OCI-LY3 (cell line): ENCODE results near the gene LRRC46.

Experiments
- H2AFZ ChIP-seq: fragments of 200-600, 300-600 bp; shearing (Covaris generic); 2 replicates; pipeline ENCODE4 v1.6.0; 2014; ENCODE audit warnings: antibody characterized with exemption, low read depth, low read length
- H3K27ac ChIP-seq: fragments of 200-600, 300-600 bp; sonication (generic); 2 replicates; pipeline ENCODE4 v1.5.1; 2014; ENCODE audit warnings: mild to moderate bottlenecking, low read length, moderate library complexity, mixed read lengths
- H3K27me3 ChIP-seq: fragments of 200-600, 300-600 bp; sonication (generic); 2 replicates; pipeline ENCODE4 v1.6.1; 2014; ENCODE audit warnings: low read depth, low read length, mixed read lengths
- H3K36me3 ChIP-seq: fragments of 200-600, 300-600 bp; sonication (generic); replicated peaks from 2 replicates; pipeline ENCODE3; 2014; ENCODE audit warnings: low read depth, low read length, mixed read lengths
- H3K4me1 ChIP-seq: fragments of 300-600, 200-600 bp; sonication (generic); 2 replicates; pipeline ENCODE4 v1.6.1; 2014; ENCODE audit warnings: low read length, mixed read lengths
- H3K4me2 ChIP-seq: fragments of 200-600, 300-600 bp; sonication (generic); 2 replicates; pipeline ENCODE4 v1.6.1; 2014; ENCODE audit warnings: low read length, mixed read lengths
- H3K4me3 ChIP-seq: fragments of 300-600, 200-600 bp; sonication (generic); 2 replicates; pipeline ENCODE4 v1.5.1; 2014; ENCODE audit warnings: antibody characterized with exemption, mild to moderate bottlenecking, low read length, moderate library complexity
- H3K79me2 ChIP-seq: fragments of 300-600, 200-600 bp; shearing (Covaris generic); 2 replicates; pipeline ENCODE4 v1.6.1; 2014; ENCODE audit warnings: mild to moderate bottlenecking, low read length, mixed read lengths
- H3K9ac ChIP-seq: fragments of 300-600, 200-600 bp; shearing (Covaris generic); 2 replicates; pipeline ENCODE4 v1.6.0; 2014; ENCODE audit warnings: mild to moderate bottlenecking, low read length, moderate library complexity
- H3K9me3 ChIP-seq: fragments of 200-600, 300-600 bp; shearing (Covaris generic); 2 replicates; pipeline ENCODE4 v1.6.1; 2014; ENCODE audit warnings: low read length, mixed read lengths; ENCODE audit not compliant: insufficient read depth
- H4K20me1 ChIP-seq: fragments of 200-600, 300-600 bp; sonication (generic); 2 replicates; pipeline ENCODE4 v1.6.1; 2016; ENCODE audit warnings: low read length, mixed read lengths; ENCODE audit not compliant: insufficient read depth
- CTCF ChIP-seq: fragments of 200-600, 300-600 bp; sonication (generic); IDR thresholded peaks from 2 replicates; pipeline ENCODE4 v1.5.1; 2014; ENCODE audit warnings: antibody characterized with exemption, low read length, low read depth
- EZH2phosphoT487 ChIP-seq: fragments of 200-600 bp; shearing (Covaris generic); IDR thresholded peaks from 2 replicates; pipeline ENCODE4 v1.6.1; 2018; ENCODE audit warnings: antibody characterized with exemption, mixed run types, low read depth

Gene LRRC46

GRCh38 chr17:47840001-47840741 lies 8.7 kb downstream of the LRRC46 start:
- TF ChIP-seq CTCF: no peak
- TF ChIP-seq EZH2phosphoT487: no peak
- H3K36me3 ChIP-seq: peaks cover 19% of the 10 kb centered on the region
- peaks cover 45% of the 10 kb centered on the region for H3K4me1 ChIP-seq
- no peak overlapping the region for H2AFZ ChIP-seq
- H3K9ac ChIP-seq: peak overlapping the region; percentile 76
- H3K27me3 ChIP-seq: no peaks in the 10 kb centered on the region
- no peak overlapping the region for H3K27ac ChIP-seq
- peak overlapping the region; percentile 85 for H3K4me3 ChIP-seq
- no peaks in the 10 kb centered on the region for H4K20me1 ChIP-seq
- H3K9me3 ChIP-seq: no peaks in the 10 kb centered on the region
- peaks cover 9% of the 10 kb centered on the region; the same call in 1 of the 2 replicates for H3K79me2 ChIP-seq
- H3K4me2 ChIP-seq: peak overlapping the region; percentile 85

GRCh38 chr17:47840742-47841487 lies 9.4 kb downstream of the LRRC46 start, which contains the start of gene SCRN2:
Gene SCRN2, minus strand, starts transcription at chr17:47841273. Its CDS starts 430 bp downstream, at chr17:47840843.
- Histone ChIP-seq H3K27ac (peak within 1 kb of the TSS; percentile 50), H3K4me1 (peaks cover 49% of the 10 kb centered on the region), H3K36me3 (peaks cover 17% of the 10 kb centered on the region)

GRCh38 chr17:47841488-47842291 lies 10.2 kb downstream of the LRRC46 start:
- Histone ChIP-seq H3K4me1 (peaks cover 49% of the 10 kb centered on the region), H4K20me1 (no peaks in the 10 kb centered on the region), H3K4me2 (peak overlapping the region; percentile 85), H3K36me3 (peaks cover 14% of the 10 kb centered on the region), H3K79me2 (peaks cover 9% of the 10 kb centered on the region; the same call in 1 of the 2 replicates), H3K27me3 (no peaks in the 10 kb centered on the region), H3K9ac (peak overlapping the region; percentile 76), H3K9me3 (no peaks in the 10 kb centered on the region), H2AFZ (peak overlapping the region; percentile 8; the same call in 1 of the 2 replicates), H3K4me3 (peak overlapping the region; percentile 85), H3K27ac (peak overlapping the region; percentile 50)
- no peak for TF ChIP-seq CTCF
- no peak for TF ChIP-seq EZH2phosphoT487

More at GRCh38 chr17:47840742-47841487, 9.4 kb downstream of the LRRC46 start, which contains the start of gene SCRN2:
- Histone ChIP-seq H2AFZ (peak within 1 kb of the TSS; percentile 65), H3K9ac (peak within 1 kb of the TSS; percentile 76), H3K4me3 (peak within 1 kb of the TSS; percentile 85), H3K27me3 (no peaks in the 10 kb centered on the region), H3K79me2 (peaks cover 9% of the 10 kb centered on the region; the same call in 1 of the 2 replicates), H3K4me2 (peak within 1 kb of the TSS; percentile 85), H4K20me1 (no peaks in the 10 kb centered on the region), H3K9me3 (no peaks in the 10 kb centered on the region)
- no peak for TF ChIP-seq EZH2phosphoT487
- peak; percentile 94 for TF ChIP-seq CTCF
